ENCODE measurements around the gene MRPL28.

Gene MRPL28

GRCh38 chr16:325375-326145 lies 44.8 kb downstream of the MRPL28 start:
- Histone ChIP-seq H3K9me3 (ENCODE audit: low read length) (no peaks in the 10 kb centered on the region), H3K27me3 (ENCODE audit: insufficient read depth, low read length) (no peaks in the 10 kb centered on the region), H3K36me3 (ENCODE audit: insufficient read depth, low read length) (no peaks in the 10 kb centered on the region), H3K4me1 (ENCODE audit: insufficient read depth, low read length) (peaks cover 12% of the 10 kb centered on the region), H3K4me3 (ENCODE audit: low read length) (no peak overlapping the region), H2AFZ (ENCODE audit: low read depth, low read length) (no peak overlapping the region)

GRCh38 chr16:324451-325334 lies 45.6 kb downstream of the MRPL28 start:
- H3K4me1 ChIP-seq (ENCODE audit: insufficient read depth, low read length): peaks cover 8% of the 10 kb centered on the region

GRCh38 chr16:324201-324450 lies 46.2 kb downstream of the MRPL28 start:
- H3K4me3 ChIP-seq (ENCODE audit: low read length): no peak overlapping the region
- H3K9me3 ChIP-seq (ENCODE audit: low read length): no peaks in the 10 kb centered on the region
- H3K4me1 ChIP-seq (ENCODE audit: insufficient read depth, low read length): peaks cover 8% of the 10 kb centered on the region
- no peaks in the 10 kb centered on the region for H3K36me3 ChIP-seq (ENCODE audit: insufficient read depth, low read length)
- no peaks in the 10 kb centered on the region for H3K27me3 ChIP-seq (ENCODE audit: insufficient read depth, low read length)
- H2AFZ ChIP-seq (ENCODE audit: low read depth, low read length): no peak overlapping the region

More at GRCh38 chr16:324451-325334, 45.6 kb downstream of the MRPL28 start:
- H3K36me3 ChIP-seq (ENCODE audit: insufficient read depth, low read length): no peaks in the 10 kb centered on the region
- H3K4me3 ChIP-seq (ENCODE audit: low read length): no peak overlapping the region
- no peak overlapping the region for H2AFZ ChIP-seq (ENCODE audit: low read depth, low read length)
- H3K27me3 ChIP-seq (ENCODE audit: insufficient read depth, low read length): no peaks in the 10 kb centered on the region
- H3K9me3 ChIP-seq (ENCODE audit: low read length): no peaks in the 10 kb centered on the region

- no peaks in the 10 kb centered on the region for H3K9me3 ChIP-seq (ENCODE audit: low read length)
- H3K4me3 ChIP-seq (ENCODE audit: low read length): no peak overlapping the region
- H3K36me3 ChIP-seq (ENCODE audit: insufficient read depth, low read length): peaks cover 5% of the 10 kb centered on the region
- H3K27me3 ChIP-seq (ENCODE audit: insufficient read depth, low read length): no peaks in the 10 kb centered on the region
- H3K4me1 ChIP-seq (ENCODE audit: insufficient read depth, low read length): peaks cover 5% of the 10 kb centered on the region
- H2AFZ ChIP-seq (ENCODE audit: low read depth, low read length): no peak overlapping the region
Observed at GRCh38 chr16:322476-323143, 47.7 kb downstream of the MRPL28 start.

GRCh38 chr16:321532-321931 lies 48.8 kb downstream of the MRPL28 start:
- H3K4me3 ChIP-seq (ENCODE audit: low read length): no peak overlapping the region
- no peak overlapping the region for H2AFZ ChIP-seq (ENCODE audit: low read depth, low read length)
- no peaks in the 10 kb centered on the region for H3K27me3 ChIP-seq (ENCODE audit: insufficient read depth, low read length)
- no peaks in the 10 kb centered on the region for H3K9me3 ChIP-seq (ENCODE audit: low read length)
- peaks cover 5% of the 10 kb centered on the region for H3K36me3 ChIP-seq (ENCODE audit: insufficient read depth, low read length)
- H3K4me1 ChIP-seq (ENCODE audit: insufficient read depth, low read length): no peaks in the 10 kb centered on the region

GRCh38 chr16:320206-320605 lies 50.1 kb downstream of the MRPL28 start:
- no peaks in the 10 kb centered on the region for H3K27me3 ChIP-seq (ENCODE audit: insufficient read depth, low read length)
- no peaks in the 10 kb centered on the region for H3K4me1 ChIP-seq (ENCODE audit: insufficient read depth, low read length)
- H3K4me3 ChIP-seq (ENCODE audit: low read length): no peak overlapping the region
- H3K36me3 ChIP-seq (ENCODE audit: insufficient read depth, low read length): peaks cover 5% of the 10 kb centered on the region
- H3K9me3 ChIP-seq (ENCODE audit: low read length): no peaks in the 10 kb centered on the region
- H2AFZ ChIP-seq (ENCODE audit: low read depth, low read length): no peak overlapping the region

GRCh38 chr16:318628-319027 lies 51.7 kb downstream of the MRPL28 start:
- no peak overlapping the region for H2AFZ ChIP-seq (ENCODE audit: low read depth, low read length)
- H3K4me3 ChIP-seq (ENCODE audit: low read length): no peak overlapping the region
- no peaks in the 10 kb centered on the region for H3K27me3 ChIP-seq (ENCODE audit: insufficient read depth, low read length)
- H3K9me3 ChIP-seq (ENCODE audit: low read length): no peaks in the 10 kb centered on the region
- no peaks in the 10 kb centered on the region for H3K4me1 ChIP-seq (ENCODE audit: insufficient read depth, low read length)
- peaks cover 12% of the 10 kb centered on the region for H3K36me3 ChIP-seq (ENCODE audit: insufficient read depth, low read length)

GRCh38 chr16:317583-317982 lies 52.8 kb downstream of the MRPL28 start:
- no peak overlapping the region for H3K4me3 ChIP-seq (ENCODE audit: low read length)
- H3K9me3 ChIP-seq (ENCODE audit: low read length): no peaks in the 10 kb centered on the region
- H3K4me1 ChIP-seq (ENCODE audit: insufficient read depth, low read length): no peaks in the 10 kb centered on the region
- H2AFZ ChIP-seq (ENCODE audit: low read depth, low read length): no peak overlapping the region
- H3K27me3 ChIP-seq (ENCODE audit: insufficient read depth, low read length): no peaks in the 10 kb centered on the region
- peaks cover 22% of the 10 kb centered on the region for H3K36me3 ChIP-seq (ENCODE audit: insufficient read depth, low read length)
